K562 (cell line): ENCODE measurements around the gene MYO18A. TPM values are rescaled to one million over a fixed set of nuclear protein-coding genes. Genes with fewer than 3 reads are reported as not detected.

Experiments used
- ATAC-seq: fragments of 200-7000 bp; cut with Tn5 transposase; 3 replicates; pipeline ENCODE4 v1.9.1; 2020; ENCODE audit warnings: moderate library complexity
- BruUV-seq: library from RNA; stranded (reverse); fragments of 400-500 nt; replicated peaks from 2 replicates; lab custom pipeline; 2021; lab: Mats Ljungman, UMichigan
- CTCF ChIA-PET: fragments of 300-600 bp; formaldehyde crosslinking; extraction: SDS; loops from one replicate; lab custom pipeline; 2021; ENCODE audit warnings: low intra/inter-chr PET ratio; lab: Yijun Ruan, JAX
- POLR2A ChIA-PET: fragments of 300-600, 350-650 bp; sonication (Branson Sonifier 250); formaldehyde crosslinking; extraction: SDS; loops from one replicate; lab custom pipeline; 2021; ENCODE audit warnings: antibody characterized with exemption, inconsistent platforms; lab: Yijun Ruan, JAX
- DNase-seq, 4 experiments: peaks; one replicate each; pipeline versions ENCODE4 v3.0.0 to v3.0.0-alpha.2; 2011 to 2018; ENCODE audit warnings: low spot score in 3 of 4, mixed read lengths in 3 of 4; ENCODE audit errors: extremely low read depth in 1 of 4
- FAIRE-seq: peaks from 2 replicates; lab custom pipeline; 2011; peaks lifted over from hg19 to GRCh38; lab: Jason Lieb, UNC
- H2AFZ ChIP-seq: 2 replicates; pipeline ENCODE4 v1.6.0; 2011; ENCODE audit warnings: low read depth, low read length, control low read depth, inconsistent platforms
- H3K27ac ChIP-seq: fragments of 200-600 bp; 3 replicates; pipeline ENCODE4 v1.8.0; 2011; ENCODE audit warnings: low read depth, mild to moderate bottlenecking, control low read depth, inconsistent platforms, low read length, moderate library complexity, mixed read lengths; ENCODE audit errors: extremely low read depth
- H3K27me3 ChIP-seq, 2 experiments: fragments of 300-600 bp in 1 of 2; 2 replicates in 1 of 2; 3 replicates in 1 of 2; pipeline versions ENCODE4 v1.6.0 to v1.8.0; 2011; ENCODE audit warnings: inconsistent platforms in 2 of 2, low read length in 2 of 2, mild to moderate bottlenecking in 1 of 2, mixed read lengths in 1 of 2, moderate library complexity in 1 of 2; ENCODE audit not compliant: control insufficient read depth in 2 of 2, insufficient read depth in 2 of 2
- H3K36me3 ChIP-seq: fragments of 300-600 bp; 3 replicates; pipeline ENCODE4 v1.8.0; 2011; ENCODE audit warnings: mild to moderate bottlenecking, low read length, inconsistent platforms; ENCODE audit not compliant: control insufficient read depth, insufficient read depth
- H3K4me1 ChIP-seq, 2 experiments: fragments of 200-600 bp in 1 of 2; replicated peaks in 1 of 2; 2 replicates in 1 of 2; 3 replicates in 1 of 2; pipeline versions ENCODE4 v1.5.1 to v1.8.0; 2011; ENCODE audit warnings: inconsistent platforms in 2 of 2, low read length in 2 of 2, mild to moderate bottlenecking in 1 of 2, mixed read lengths in 1 of 2, moderate library complexity in 1 of 2; ENCODE audit not compliant: control insufficient read depth in 2 of 2, insufficient read depth in 2 of 2
- H3K4me2 ChIP-seq: 2 replicates; pipeline ENCODE4 v1.6.1; 2011; ENCODE audit warnings: low read length, control low read depth, inconsistent platforms, mixed read lengths; ENCODE audit not compliant: insufficient read depth
- H3K4me3 ChIP-seq: fragments of 200-600 bp; sonication (generic), shearing (Covaris generic); 2 replicates; pipeline ENCODE4 v1.5.1; 2016; ENCODE audit warnings: control low read depth, inconsistent platforms
- H3K79me2 ChIP-seq: fragments of 200-600 bp; 3 replicates; pipeline ENCODE4 v1.8.0; 2011; ENCODE audit warnings: low read length, inconsistent platforms; ENCODE audit not compliant: control insufficient read depth, insufficient read depth
- H3K9ac ChIP-seq, 2 experiments: 2 replicates each; pipeline versions ENCODE4 v1.6.0 to v1.6.1; 2011; ENCODE audit warnings: low read depth in 2 of 2, low read length in 2 of 2, control low read depth in 1 of 2, inconsistent platforms in 1 of 2, mild to moderate bottlenecking in 1 of 2, mixed read lengths in 1 of 2; ENCODE audit not compliant: insufficient read depth in 1 of 2
- H3K9me1 ChIP-seq: one replicate; pipeline ENCODE4 v1.6.0; 2011; ENCODE audit warnings: inconsistent platforms, mild to moderate bottlenecking, low read length, moderate library complexity; ENCODE audit not compliant: control insufficient read depth, insufficient read depth
- H3K9me3 ChIP-seq: replicated peaks from 2 replicates; pipeline ENCODE4 v1.5.1; 2011; ENCODE audit warnings: low read depth, low read length, inconsistent platforms; ENCODE audit not compliant: control insufficient read depth, insufficient read depth
- H4K20me1 ChIP-seq: replicated peaks from 2 replicates; pipeline ENCODE4 v1.6.1; 2011; ENCODE audit warnings: low read length, inconsistent platforms, mixed read lengths; ENCODE audit not compliant: control insufficient read depth, insufficient read depth
- BHLHE40 ChIP-seq: IDR thresholded peaks from 2 replicates; pipeline ENCODE4 v1.6.1; 2011; ENCODE audit warnings: low read length, improper control_type of control experiment
- CBFA2T2 ChIP-seq: fragments of 450-650 bp; conservative IDR thresholded peaks from 2 replicates; pipeline ENCODE4 v1.6.1; 2017; ENCODE audit warnings: mild to moderate bottlenecking
- CREM ChIP-seq: IDR thresholded peaks from 2 replicates; pipeline ENCODE4 v1.6.1; 2014; ENCODE audit warnings: antibody characterized with exemption, low read depth
- ELF2 ChIP-seq: fragments of 250-450 bp; sonication (Bioruptor Pico); IDR thresholded peaks from 2 replicates; pipeline ENCODE4 v1.5.0; 2021; ENCODE audit warnings: mild to moderate bottlenecking
- GTF2B ChIP-seq: IDR thresholded peaks from 2 replicates; pipeline ENCODE4 v1.6.1; 2011; ENCODE audit not compliant: insufficient read length; ENCODE audit errors: extremely low read depth
- HNRNPLL ChIP-seq: fragments of 200-400 bp; formaldehyde crosslinking; IDR thresholded peaks from 2 replicates; pipeline ENCODE4 v1.6.1; 2017; ENCODE audit warnings: low read length, low read depth, mild to moderate bottlenecking; ENCODE audit not compliant: poor library complexity, severe bottlenecking
- KDM2B ChIP-seq: fragments of 250-450 bp; sonication (Bioruptor Pico); IDR thresholded peaks from 2 replicates; pipeline ENCODE4 v1.8.0; 2021; ENCODE audit warnings: mild to moderate bottlenecking, moderate library complexity
- MCM5 ChIP-seq: fragments of 450-650 bp; IDR thresholded peaks from 2 replicates; pipeline ENCODE4 v1.6.1; 2016; ENCODE audit warnings: low read depth
- NFIC ChIP-seq: fragments of 450-650 bp; IDR thresholded peaks from 2 replicates; pipeline ENCODE4 v1.6.1; 2017; ENCODE audit warnings: mild to moderate bottlenecking, inconsistent platforms
- PTTG1 ChIP-seq: fragments of 450-650 bp; IDR thresholded peaks from 2 replicates; pipeline ENCODE4 v1.6.1; 2016; ENCODE audit warnings: low read depth, mild to moderate bottlenecking, missing genetic modification characterization, missing compliant biosample characterization
- RNF219 ChIP-seq: fragments of 250-450 bp; sonication (Bioruptor Pico); IDR thresholded peaks from 2 replicates; pipeline ENCODE4 v1.5.0; 2022; ENCODE audit warnings: mild to moderate bottlenecking
- SNRNP70 ChIP-seq: fragments of 200-400 bp; formaldehyde crosslinking; optimal IDR thresholded peaks from 2 replicates; pipeline ENCODE3; 2017; ENCODE audit warnings: low read depth, low read length
- TAF9B ChIP-seq: fragments of 450-650 bp; IDR thresholded peaks from 2 replicates; pipeline ENCODE4 v1.6.1; 2018; ENCODE audit warnings: mild to moderate bottlenecking; ENCODE audit not compliant: partially characterized antibody
- TCF7L2 ChIP-seq: fragments of 150-350 bp; IDR thresholded peaks from 2 replicates; pipeline ENCODE4 v1.6.1; 2016; ENCODE audit warnings: low read depth, mild to moderate bottlenecking, low read length, moderate library complexity
- ZNF263 ChIP-seq: sonication (generic); formaldehyde crosslinking; IDR thresholded peaks from 2 replicates; pipeline ENCODE4 v1.8.0; 2022; ENCODE audit warnings: mild to moderate bottlenecking, missing genetic modification reagents, borderline replicate concordance
- ZNF384 ChIP-seq: IDR thresholded peaks from 2 replicates; pipeline ENCODE4 v1.6.1; 2012; ENCODE audit warnings: low read depth, low read length, improper control_type of control experiment
- WGBS: fragments of 100-300 bp; shearing (Covaris generic); methylation state at CpG from one replicate; pipeline ENCODE4 v1.1.6; 2016; ENCODE audit warnings: low coverage, mixed read lengths; ENCODE audit not compliant: insufficient coverage; ENCODE audit errors: missing lambda C conversion rate; 5-methylcytosine and 5-hydroxymethylcytosine counted together
- in situ Hi-C: fragments of 300-500 bp; cut with MboI; formaldehyde crosslinking; loops from 4 replicates; pipeline ENCODE4 v1.15.0; 2018; ENCODE audit warnings: inconsistent platforms, mixed read lengths
- intact Hi-C: fragments of 100-400 bp; cut with micrococcal nuclease; formaldehyde crosslinking; loops from 2 replicates; pipeline ENCODE4 v1.14.2; 2022
- polyA plus RNA-seq, 8 experiments: library from polyadenylated mRNA; depleted of rRNA in 4 of 8; stranded (reverse) in 5 of 8; unstranded in 3 of 8; fragments of >200 nt; fragmentation: Nextera tagmentation in 2 of 8; fragmentation: Illumina TruSeq in 1 of 8; extraction: Ambion mirVana in 2 of 8; extraction: Trizol in 1 of 8; gene quantifications; 2 replicates each; pipeline versions ENCODE4 v1.2.1 to v1.2.3, GENCODE V29; 2011 to 2014; ENCODE audit warnings: inconsistent platforms in 1 of 8, missing spikeins in 1 of 8
- total RNA-seq, 7 experiments: library from RNA; depleted of rRNA in 6 of 7; stranded (reverse); fragments of >200 nt in 6 of 7; fragmentation: Illumina TruSeq in 2 of 7; extraction: Trizol in 2 of 7; gene quantifications; 2 replicates each; pipeline versions ENCODE4 v1.2.1 to v1.2.3, GENCODE V29; 2011 to 2021; ENCODE audit warnings: low replicate concordance in 1 of 7
- TF ChIP-seq, protein P1 (sequence below): fragments of 450-650 bp; IDR thresholded peaks from 2 replicates; pipeline ENCODE4 v1.6.1; 2016

The MYO18A gene
- total and polyA plus RNA-seq, 9 of the 15 experiments (the other 6 are each of a cell fraction or from before 2014, with no cell fraction given): 2.5 to 65.4 (median 17.1) TPM

DNA sequence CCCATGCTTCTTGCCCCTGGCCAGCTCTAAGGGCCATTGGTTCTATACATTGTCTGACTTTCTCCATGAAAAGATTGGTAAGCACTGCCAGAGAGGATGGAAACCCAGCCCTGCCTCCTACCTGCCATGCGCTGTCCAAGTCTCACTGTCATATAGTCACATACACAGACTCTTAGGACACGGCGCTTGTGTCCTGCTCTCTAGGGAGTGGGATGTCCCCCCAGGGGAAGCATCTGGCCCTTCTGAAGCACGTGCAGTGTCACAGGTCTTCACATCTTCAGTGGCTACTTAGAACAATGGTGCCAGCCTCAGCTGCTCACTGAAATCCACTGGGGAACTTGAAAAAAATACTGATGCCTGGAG lies 38.7 kb downstream of the MYO18A start (continued):
- no peak for TF ChIP-seq GTF2B
- no peak for TF ChIP-seq PTTG1 (tag)
- no peak for TF ChIP-seq RNF219 (CRISPR knock-in tag)
- TF ChIP-seq, all 486 proteins: peak for 0

DNA sequence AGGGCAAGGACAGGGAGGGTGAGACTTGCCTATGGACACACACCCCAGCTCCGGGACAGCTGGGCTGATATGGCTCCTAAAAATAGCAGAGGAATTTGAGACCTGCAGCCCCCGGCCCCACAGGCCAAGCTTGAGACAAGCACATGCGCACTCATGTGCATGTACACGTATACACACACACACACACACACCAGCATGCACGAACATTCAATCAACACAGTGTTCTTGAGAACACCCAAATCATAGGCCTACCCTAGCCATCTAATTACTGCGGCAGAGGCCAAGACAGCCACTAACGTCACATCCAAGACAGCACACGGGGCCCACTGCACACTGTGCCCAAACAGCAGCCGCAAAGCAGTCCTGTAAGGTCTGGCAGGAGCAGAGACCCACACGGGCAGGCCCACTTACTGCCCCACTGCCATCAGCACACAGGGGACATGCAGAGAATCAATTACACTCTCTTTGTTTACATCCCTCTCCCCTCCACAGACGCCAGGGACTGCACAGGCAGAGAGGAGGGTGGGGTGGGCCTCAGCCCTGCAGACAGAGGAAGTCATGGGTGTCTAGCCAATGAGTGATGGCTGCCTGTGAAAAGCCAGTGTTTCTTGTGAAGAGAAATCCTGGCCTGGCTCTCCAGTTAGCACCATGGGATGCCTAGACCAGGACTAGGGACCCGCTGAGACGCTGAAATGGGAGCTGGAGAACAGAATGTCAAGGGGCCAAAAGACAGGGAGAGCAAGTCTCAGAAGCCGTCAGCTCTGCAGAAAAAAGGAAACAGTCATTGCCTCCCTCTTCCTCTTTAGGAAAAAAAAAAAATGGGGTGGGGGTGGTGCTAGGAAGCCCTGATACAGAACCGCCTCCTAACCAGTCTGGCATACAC lies 39.3 kb downstream of the MYO18A start:
- 32% methylated on average over 15 of the region's 15 CpGs for WGBS
- no peaks in the 10 kb centered on the region for H3K9me3 ChIP-seq
- POLR2A ChIA-PET: interaction anchor here (0.6 to 1.2 kb wide), 5 partner anchors 9 to 1193 kb away, joined by 3 read pairs; no protein-coding TSS in a partner anchor
- H3K36me3 ChIP-seq: peaks cover 15% of the 10 kb centered on the region
- no peaks in the 10 kb centered on the region for H3K27me3 ChIP-seq
- no TSS peak for BruUV-seq
- intact Hi-C loops: loop anchor here (10.0 kb wide), 4 partner anchors 104 to 474 kb away; partner anchors contain the start of gene CRYBA1
- FAIRE-seq: no peak
- peaks cover 7% of the 10 kb centered on the region for H3K9me1 ChIP-seq
- peaks cover 81% of the 10 kb centered on the region for H3K79me2 ChIP-seq
- H3K4me1 ChIP-seq: peaks cover 44 to 46% of the 10 kb centered on the region in 2 experiments
- peak in 1 of 4 experiments; percentile 38 for DNase-seq
- in situ Hi-C loops: no loop called here
- H3K4me2 ChIP-seq: peak overlapping the region; percentile 74
- peaks cover 15% of the 10 kb centered on the region for H4K20me1 ChIP-seq
- CTCF ChIA-PET: interaction anchor here (0.6 kb wide), 1 partner anchor 452 kb away, joined by 3 read pairs; no protein-coding TSS in a partner anchor
- peak overlapping the region in 1 of 2 experiments; percentile 73; a peak in 2 of 4 replicates for H3K9ac ChIP-seq
- peak; percentile 34 for ATAC-seq
- H3K27ac ChIP-seq: peak overlapping the region; percentile 39
- no peak overlapping the region for H2AFZ ChIP-seq
- peak overlapping the region; percentile 18 for H3K4me3 ChIP-seq
- TF ChIP-seq CREM (0 out of 2 replicates have a peak, but pooled peaks have one; percentile 11), TAF9B (no peak), MCM5 (no peak), HNRNPLL (no peak), KDM2B (CRISPR knock-in tag) (no peak), NFIC (no peak), SNRNP70 (no peak), CBFA2T2 (no peak), BHLHE40 (no peak), ELF2 (CRISPR knock-in tag) (0 out of 2 replicates have a peak, but pooled peaks have one; percentile 33), ZNF263 (CRISPR knock-in tag) (no peak), ZNF384 (peak; percentile 79), TCF7L2 (no peak)
- TF ChIP-seq, protein P1, sequence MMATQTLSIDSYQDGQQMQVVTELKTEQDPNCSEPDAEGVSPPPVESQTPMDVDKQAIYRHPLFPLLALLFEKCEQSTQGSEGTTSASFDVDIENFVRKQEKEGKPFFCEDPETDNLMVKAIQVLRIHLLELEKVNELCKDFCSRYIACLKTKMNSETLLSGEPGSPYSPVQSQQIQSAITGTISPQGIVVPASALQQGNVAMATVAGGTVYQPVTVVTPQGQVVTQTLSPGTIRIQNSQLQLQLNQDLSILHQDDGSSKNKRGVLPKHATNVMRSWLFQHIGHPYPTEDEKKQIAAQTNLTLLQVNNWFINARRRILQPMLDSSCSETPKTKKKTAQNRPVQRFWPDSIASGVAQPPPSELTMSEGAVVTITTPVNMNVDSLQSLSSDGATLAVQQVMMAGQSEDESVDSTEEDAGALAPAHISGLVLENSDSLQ: peak; percentile 57
